Mucosa of gallbladder (tissue), 1 donor: ENCODE results near the gene IRF5. TPM values are rescaled to one million over a fixed set of nuclear protein-coding genes. Genes with fewer than 3 reads are reported as not detected.
"Not testable (repeated sequence)": the region's sequence is repeated elsewhere in the genome, so short reads cannot be mapped to it uniquely, and the experiment has no call there.

ENCODE experiments used
- DNase-seq: peaks from one replicate; pipeline ENCODE4 v3.0.0-alpha.2; 2020; ENCODE audit warnings: low spot score
- total RNA-seq: library from RNA; stranded (reverse); gene quantifications from one replicate; pipeline ENCODE4 v1.2.1, GENCODE V29; 2021
- donor health status: DM: no; HTN: no; CAD: no.

IRF5 gene
- total RNA-seq, 1 donor from 2014 or later = 18.8 TPM

DNA sequence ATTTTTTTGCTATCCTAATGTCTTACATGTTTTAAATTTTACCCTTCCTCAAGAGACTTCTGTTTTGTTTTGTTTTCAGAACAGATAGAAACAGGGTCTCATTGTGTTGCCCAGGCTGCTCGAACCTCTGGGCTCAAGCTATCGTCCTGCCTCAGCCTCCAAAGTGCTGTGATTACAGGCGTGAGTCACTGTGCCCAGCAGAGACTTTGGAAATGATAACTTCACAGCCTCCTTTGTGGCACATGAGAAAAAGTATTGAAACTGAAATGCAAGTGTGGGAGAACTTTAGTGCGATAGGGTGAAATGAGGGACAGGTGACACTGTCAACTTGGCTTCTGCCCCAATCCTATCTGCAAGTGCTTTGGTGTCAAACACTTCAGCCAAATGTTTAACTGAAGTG is 21.6 kb downstream of the IRF5 start:
- no peak for DNase-seq

DNA sequence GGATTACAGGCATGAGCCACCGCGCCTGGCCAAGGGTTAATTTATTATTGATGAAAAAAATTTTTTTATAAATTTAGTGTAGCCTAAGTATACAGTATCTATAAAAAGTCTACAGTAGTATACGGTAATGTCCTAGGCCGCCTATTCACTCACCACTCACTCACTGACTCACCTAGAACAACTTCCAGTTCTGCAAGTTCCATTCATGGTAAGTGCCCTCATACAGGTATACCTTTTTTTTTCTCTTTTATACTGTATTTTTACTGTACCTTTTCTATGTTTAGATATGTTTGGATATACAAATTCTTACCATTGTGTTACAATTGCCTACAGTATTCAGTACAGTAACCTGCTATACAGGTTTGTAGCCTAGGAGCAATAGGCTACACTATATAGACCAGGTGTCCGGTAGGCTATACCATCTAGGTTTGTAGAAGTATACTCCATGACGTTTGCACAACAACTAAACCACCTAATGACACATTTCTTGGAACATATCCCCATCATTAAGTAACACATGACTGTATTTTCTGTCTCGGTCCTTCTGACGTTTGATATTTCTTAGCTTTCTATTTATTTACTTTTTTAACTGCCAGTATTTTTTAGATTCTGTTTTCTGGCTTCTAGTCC is 23.4 kb downstream of the IRF5 start:
- DNase-seq = no peak

- DNase-seq = no peak
Observed at GRCh38 chr7:128962899-128963298, 25.2 kb downstream of the IRF5 start.

- DNase-seq = no peak
Observed at GRCh38 chr7:128963327-128963757, 25.6 kb downstream of the IRF5 start.

DNA sequence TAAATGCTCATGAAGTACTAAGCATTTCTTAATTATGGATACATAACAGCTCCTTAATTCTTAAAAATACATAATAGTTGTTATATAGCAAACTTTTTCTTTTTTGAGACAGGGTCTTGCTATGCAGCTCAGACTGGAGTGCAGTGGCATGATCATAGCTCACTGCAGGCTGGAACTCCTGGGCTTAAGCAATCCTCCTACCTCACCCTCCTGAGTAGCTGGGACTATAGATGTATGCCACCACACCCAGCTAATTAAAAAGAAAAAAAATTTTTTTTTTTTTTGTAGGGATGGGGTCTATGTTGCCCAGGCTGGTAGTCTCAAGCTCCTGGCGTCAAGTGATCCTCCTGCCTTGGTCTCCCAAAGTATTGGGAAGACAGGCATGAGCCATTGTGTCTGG is 30.9 kb downstream of the IRF5 start:
- no peak for DNase-seq

- peak; percentile 40 for DNase-seq
Observed at GRCh38 chr7:128974241-128974934, 36.7 kb downstream of the IRF5 start.

- DNase-seq = no peak
Observed at GRCh38 chr7:128982105-128982504, 44.4 kb downstream of the IRF5 start.

GRCh38 chr7:128985660-128986059 is 47.9 kb downstream of the IRF5 start:
- DNase-seq = no peak

DNA sequence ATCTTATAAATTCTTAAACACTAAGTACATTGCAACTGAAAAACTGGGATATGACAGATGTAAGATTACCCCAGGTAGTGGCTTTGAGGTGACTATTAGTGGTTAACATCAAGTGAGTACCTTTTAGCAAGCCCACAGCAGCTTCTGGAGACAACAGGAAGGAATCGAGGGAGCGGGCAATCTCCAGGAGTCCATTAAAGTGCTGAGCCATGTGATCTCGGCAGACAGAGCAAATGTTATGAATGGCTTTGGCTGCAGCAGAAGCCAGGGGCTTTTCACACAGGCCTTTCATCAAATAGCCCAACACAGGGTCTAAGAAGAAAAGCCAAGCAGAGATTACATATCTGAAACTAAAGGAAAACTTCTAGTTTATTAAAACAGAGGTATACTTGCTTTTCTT is 48.9 kb downstream of the IRF5 start:
- DNase-seq = no peak

DNA sequence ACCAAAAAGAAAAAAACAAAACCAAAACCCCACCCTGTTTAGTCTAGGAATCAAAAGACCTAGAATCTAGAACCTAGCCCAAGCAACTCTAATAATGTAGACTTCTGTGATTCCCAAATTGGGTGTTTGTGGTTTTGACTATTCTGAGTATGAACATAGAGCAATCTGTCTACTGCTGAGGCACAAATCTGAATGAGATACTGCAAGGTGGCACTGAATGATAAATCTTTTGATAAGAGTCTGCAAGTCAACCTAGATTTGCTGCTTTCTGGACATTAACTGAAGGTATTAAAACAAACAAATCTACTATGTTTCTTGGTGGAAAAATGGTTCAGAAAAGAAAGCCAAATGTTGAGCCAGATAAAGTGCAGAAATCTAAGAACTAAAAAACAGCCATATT is 50.6 kb downstream of the IRF5 start:
- DNase-seq = no peak

DNA sequence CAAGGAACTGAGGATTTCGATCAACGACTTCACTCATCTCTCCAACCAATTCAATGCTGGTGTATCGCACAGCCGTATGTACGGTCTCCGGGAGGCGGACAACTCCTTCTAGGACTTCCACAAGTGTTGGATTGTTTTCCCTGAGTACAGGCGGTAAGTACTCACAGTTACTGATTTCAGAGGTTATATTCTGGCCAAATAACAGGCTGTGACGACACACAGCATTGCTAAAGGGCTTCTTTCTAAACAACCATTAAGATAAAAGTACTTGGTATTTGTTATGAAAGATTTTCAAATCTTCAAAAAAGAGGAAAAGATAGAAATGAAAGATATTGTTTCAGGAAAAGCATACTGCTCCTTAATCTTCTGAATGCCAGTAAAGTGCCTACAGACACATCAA is 52.2 kb downstream of the IRF5 start:
- DNase-seq = no peak

DNA sequence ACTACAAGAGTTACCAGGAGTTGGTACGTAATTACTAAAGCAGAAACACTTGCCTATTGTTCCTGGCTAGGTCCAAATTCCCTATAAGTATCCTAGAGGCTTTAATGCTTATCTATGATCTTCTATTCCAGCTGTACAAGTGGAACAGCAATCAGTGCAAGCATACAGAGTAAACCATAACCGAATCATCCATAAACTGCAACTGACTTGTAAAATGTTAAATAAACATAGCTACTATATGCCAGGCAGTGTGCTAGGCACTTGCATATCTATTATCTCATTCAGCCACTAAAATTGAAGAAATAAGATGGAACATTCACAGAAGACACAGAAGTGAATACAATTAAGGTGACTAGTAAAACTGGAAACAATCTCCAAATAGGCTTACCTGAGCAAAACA is 55.7 kb downstream of the IRF5 start:
- DNase-seq = no peak

DNA sequence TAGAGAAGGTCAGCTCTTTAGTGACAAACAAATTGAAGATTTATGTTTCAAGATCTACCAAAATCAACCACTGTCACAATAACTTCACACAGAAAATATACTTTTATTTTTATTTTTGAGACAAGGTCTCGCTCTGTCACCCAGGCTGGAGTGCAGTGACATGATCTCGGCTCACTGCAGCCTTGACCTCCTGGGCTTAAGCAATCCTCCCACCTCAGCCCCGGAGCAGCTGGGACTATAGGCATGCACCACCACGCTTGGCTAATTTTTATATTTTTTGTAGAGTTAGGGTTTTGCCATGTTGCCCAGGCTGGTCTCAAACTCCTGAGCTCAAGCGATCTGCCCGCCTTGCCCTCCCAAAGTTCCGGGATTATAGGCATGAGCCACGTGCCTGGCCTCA is 56.8 kb downstream of the IRF5 start:
- not testable (repeated sequence) for DNase-seq

- no peak for DNase-seq
Observed at GRCh38 chr7:128997181-128997580, 59.5 kb downstream of the IRF5 start.

Other genes starting within 250 kb of the IRF5 start
- gene CALU, start 198.6 kb upstream of the IRF5 start, total RNA-seq = 75.8 TPM
- not detected for gene OPN1SW, start 162.1 kb upstream of the IRF5 start, total RNA-seq
- gene CCDC136, start 146.0 kb upstream of the IRF5 start, total RNA-seq = 25.3 TPM
- gene FLNC, start 107.5 kb upstream of the IRF5 start, total RNA-seq = 236 TPM
- 118 TPM for gene ATP6V1F, start 75.1 kb upstream of the IRF5 start, total RNA-seq
- gene KCP, start 27.2 kb upstream of the IRF5 start, total RNA-seq = 5.2 TPM
- gene TNPO3, start 117.2 kb downstream of the IRF5 start, total RNA-seq = 44.0 TPM
- 16.2 TPM for gene TSPAN33, start 206.8 kb downstream of the IRF5 start, total RNA-seq